Activated T-cell treated with anti-CD3 and anti-CD28 coated beads, Interleukin-2, amount 50 U/mL, for 72 hours (primary cell): ENCODE results near the gene ANKRD63. TPM values are rescaled to one million over a fixed set of nuclear protein-coding genes. Genes with fewer than 3 reads are reported as not detected.

Source experiments
- total RNA-seq, 2 donors: library from RNA; stranded (reverse); gene quantifications; one replicate each; pipeline ENCODE4 v1.2.3, GENCODE V29; 2022

Gene ANKRD63
- total RNA-seq, 2 donors from 2014 or later: not detected

Other genes with a start within 250 kb of the ANKRD63 start
- gene SRP14, start 243.9 kb downstream of the ANKRD63 start, total RNA-seq: 100 to 1,000 TPM; 102 to 117 TPM
- gene BMF, start 174.2 kb downstream of the ANKRD63 start, total RNA-seq: 10 to 100 TPM; 23.7 to 25.9 TPM
- gene BUB1B, start 122.0 kb downstream of the ANKRD63 start, total RNA-seq: 10 to 100 TPM; 86.5 to 91.2 TPM
- 1 to 10 TPM in 1 of 2 donors, under 1 TPM in 1; 0.51 to 1.2 TPM for gene PAK6, start 44.0 kb downstream of the ANKRD63 start, total RNA-seq
- gene PLCB2, start 24.9 kb upstream of the ANKRD63 start, total RNA-seq: 10 to 100 TPM; 90.4 to 91.8 TPM
- gene INAFM2, start 40.6 kb upstream of the ANKRD63 start, total RNA-seq: 10 to 100 TPM in 1 of 2 donors, 1 to 10 TPM in 1; 7.1 to 10.2 TPM
- gene CCDC9B, start 57.9 kb upstream of the ANKRD63 start, total RNA-seq: 1 to 10 TPM; 1.0 to 1.6 TPM
- not detected for gene PHGR1, start 68.0 kb upstream of the ANKRD63 start, total RNA-seq
- under 1 TPM; 0.19 to 0.34 TPM for gene DISP2, start 75.2 kb upstream of the ANKRD63 start, total RNA-seq
- 10 to 100 TPM; 47.3 to 61.5 TPM for gene KNSTRN, start 99.7 kb upstream of the ANKRD63 start, total RNA-seq
- 10 to 100 TPM; 61.2 to 75.5 TPM for gene IVD, start 122.7 kb upstream of the ANKRD63 start, total RNA-seq
- gene BAHD1, start 157.9 kb upstream of the ANKRD63 start, total RNA-seq: 10 to 100 TPM; 20.8 to 21.9 TPM
- gene CHST14, start 187.9 kb upstream of the ANKRD63 start, total RNA-seq: 1 to 10 TPM; 9.5 to 9.7 TPM